GM21526 (cell line): Measurements from ENCODE around the gene FAR1.
"Not testable (repeated sequence)": the region's sequence is repeated elsewhere in the genome, so short reads cannot be mapped to it uniquely, and the experiment has no call there.

Source experiments
- ATAC-seq: cut with Tn5 transposase; IDR thresholded peaks from one replicate; pipeline ENCODE4 v1.9.1; 2021; ENCODE audit warnings: moderate library complexity; ENCODE audit not compliant: unreplicated experiment, low FRiP score

The FAR1 gene, protein sequence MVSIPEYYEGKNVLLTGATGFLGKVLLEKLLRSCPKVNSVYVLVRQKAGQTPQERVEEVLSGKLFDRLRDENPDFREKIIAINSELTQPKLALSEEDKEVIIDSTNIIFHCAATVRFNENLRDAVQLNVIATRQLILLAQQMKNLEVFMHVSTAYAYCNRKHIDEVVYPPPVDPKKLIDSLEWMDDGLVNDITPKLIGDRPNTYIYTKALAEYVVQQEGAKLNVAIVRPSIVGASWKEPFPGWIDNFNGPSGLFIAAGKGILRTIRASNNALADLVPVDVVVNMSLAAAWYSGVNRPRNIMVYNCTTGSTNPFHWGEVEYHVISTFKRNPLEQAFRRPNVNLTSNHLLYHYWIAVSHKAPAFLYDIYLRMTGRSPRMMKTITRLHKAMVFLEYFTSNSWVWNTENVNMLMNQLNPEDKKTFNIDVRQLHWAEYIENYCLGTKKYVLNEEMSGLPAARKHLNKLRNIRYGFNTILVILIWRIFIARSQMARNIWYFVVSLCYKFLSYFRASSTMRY

DNA sequence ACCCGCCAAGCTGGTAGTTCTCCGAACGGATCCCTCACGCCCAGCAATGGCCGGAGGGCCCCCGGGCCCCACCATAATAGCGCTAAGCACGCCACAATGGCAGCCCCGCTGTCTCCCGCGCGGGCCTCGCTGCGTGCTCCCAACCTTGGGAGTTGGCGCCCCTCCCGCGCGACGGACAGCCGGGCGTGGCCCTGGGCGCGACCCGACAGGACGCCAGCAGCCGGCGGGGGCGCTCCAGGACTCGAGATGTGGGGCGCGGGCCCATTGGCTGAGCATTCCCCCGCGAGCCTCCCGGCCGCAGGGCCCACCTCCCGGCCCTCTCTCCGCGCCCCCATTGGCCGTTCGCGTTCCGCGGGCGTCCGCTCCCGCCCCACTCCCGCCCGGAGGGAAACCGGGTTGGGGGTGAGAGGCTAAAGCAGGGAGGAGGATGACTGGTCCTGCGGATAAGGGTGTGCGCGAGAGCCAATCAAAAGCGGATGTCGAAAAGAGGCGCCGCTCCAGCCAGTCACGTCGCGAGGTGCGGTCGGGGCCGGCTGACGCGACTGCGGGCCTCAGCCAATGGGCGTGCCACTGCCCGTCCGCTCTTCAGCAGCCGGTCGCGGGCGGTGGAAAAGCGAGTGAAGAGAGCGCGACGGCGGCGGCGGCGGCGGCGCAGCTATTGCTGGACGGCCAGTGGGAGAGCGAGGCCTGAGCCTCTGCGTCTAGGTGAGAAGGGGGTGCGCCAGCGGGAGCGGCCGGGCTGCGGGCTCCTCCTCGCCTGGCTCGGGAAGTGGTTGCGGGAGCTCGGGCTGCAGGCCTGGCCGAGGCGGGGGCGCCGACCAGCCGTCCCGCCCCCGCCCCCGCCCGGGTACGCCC, at the start of gene FAR1:
TSS of gene FAR1 (plus strand) at position 567 of the 855 bp plus-strand sequence. CDS start 26,098 bp downstream, outside the sequence.
- ATAC-seq, result peak; percentile 91

DNA sequence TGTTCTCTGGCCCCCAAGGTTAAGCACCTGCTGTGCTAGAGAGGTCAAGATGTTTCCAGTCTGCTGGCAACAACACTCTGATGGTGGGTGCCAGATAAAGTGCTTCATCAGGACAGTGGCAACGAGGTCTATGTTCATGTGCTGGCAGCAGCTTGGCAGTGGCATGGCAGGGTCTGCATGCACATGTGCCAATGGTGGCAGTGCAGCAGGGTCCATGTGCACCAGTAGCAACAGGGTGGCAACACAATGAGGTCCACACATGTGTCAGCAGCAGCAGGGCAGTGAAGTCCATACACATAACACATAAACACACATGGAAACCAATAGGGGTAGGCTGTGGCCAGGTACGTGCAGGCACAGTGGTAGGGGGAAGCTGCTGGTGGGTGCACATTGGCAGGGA, 48.4 kb upstream of the FAR1 start:
- ATAC-seq, result no peak

DNA sequence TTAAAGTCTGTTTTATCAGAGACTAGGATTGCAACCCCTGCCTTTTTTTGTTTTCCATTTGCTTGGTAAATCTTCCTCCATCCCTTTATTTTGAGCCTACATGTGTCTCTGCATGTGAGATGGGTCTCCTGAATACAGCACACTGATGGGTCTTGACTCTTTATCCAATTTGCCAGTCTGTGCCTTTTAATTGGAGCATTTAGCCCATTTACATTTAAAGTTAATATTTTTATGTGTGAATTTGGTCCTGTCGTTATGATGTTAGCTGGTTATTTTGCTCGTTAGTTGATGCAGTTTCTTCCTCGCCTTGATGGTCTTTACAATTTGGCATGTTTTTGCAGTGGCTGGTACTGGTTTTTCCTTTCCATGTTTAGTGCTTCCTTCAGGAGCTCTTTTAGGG, 41.6 kb upstream of the FAR1 start:
- ATAC-seq, result not testable (repeated sequence)

DNA sequence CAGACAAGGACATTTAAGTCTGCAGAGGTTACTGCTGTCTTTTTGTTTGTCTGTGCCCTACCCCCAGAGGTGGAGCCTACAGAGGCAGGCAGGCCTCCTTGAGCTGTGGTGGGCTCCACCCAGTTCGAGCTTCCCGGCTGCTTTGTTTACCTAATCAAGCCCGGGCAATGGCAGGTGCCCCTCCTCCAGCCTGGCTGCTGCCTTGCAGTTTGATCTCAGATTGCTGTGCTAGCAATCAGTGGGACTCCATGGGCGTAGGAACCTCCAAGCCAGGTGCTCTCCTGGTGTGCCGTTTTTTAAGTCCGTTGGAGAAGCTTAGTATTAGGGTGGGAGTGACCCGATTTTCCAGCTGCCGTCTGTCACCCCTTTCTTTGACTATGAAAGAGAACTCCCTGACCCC, 39.8 kb upstream of the FAR1 start:
- not testable (repeated sequence) for ATAC-seq

DNA sequence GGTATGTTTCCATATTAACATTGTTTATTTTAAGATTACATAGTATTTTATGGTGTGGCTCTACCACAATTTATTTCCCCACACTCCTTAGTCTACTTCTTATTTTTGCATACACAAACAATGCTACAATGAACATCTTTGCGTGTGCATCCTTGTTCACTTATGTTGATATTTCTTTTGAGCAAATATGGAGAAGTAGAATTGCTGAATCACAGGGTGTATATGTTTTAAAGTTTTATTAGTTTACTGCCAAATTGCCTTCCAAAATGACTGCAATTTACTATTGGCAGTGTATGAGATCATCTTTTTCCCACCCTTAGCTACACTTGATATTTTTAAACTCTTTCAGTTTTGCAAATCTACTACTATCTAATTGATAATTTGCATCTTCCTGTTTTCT, 38.7 kb upstream of the FAR1 start:
- ATAC-seq, result no peak

DNA sequence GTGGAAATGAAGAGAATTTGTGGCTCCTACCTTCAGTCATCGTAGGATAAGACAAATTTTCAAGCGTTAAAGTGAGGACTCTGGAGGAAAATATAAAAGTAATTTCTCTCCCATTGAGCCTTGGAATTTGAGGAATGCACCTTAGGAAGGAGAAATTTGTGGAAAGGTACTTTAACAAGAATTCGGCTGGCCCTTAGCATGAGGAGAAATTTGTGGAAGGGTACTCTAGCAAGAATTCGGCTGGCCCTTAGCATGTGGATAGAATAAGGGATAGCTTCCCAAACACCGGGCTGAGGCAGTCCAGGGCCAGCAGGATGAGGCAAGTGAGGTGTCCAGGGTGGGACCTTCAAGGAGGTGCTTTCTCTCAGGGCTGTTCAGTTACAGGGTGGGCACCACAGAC, 33.2 kb upstream of the FAR1 start:
- ATAC-seq, result no peak

DNA sequence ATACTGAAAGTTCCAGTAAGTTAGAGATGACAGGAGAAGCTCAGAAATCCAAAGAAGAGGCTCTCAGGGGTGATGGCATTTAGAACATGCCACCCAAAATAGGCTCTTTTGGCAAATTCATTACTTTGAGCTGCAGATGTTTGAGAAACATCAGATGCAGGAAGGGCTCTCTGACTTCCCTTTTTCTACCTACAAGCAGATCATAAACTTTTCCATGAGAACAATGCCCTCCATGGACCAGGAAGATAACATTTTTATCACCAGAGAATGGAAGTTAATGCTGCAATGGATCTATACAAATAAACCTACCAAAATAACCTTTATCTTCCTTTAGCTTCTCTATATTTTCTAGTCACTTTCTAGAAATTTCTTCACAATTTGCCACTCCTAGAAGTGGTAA, 32.7 kb upstream of the FAR1 start:
- no peak for ATAC-seq

DNA sequence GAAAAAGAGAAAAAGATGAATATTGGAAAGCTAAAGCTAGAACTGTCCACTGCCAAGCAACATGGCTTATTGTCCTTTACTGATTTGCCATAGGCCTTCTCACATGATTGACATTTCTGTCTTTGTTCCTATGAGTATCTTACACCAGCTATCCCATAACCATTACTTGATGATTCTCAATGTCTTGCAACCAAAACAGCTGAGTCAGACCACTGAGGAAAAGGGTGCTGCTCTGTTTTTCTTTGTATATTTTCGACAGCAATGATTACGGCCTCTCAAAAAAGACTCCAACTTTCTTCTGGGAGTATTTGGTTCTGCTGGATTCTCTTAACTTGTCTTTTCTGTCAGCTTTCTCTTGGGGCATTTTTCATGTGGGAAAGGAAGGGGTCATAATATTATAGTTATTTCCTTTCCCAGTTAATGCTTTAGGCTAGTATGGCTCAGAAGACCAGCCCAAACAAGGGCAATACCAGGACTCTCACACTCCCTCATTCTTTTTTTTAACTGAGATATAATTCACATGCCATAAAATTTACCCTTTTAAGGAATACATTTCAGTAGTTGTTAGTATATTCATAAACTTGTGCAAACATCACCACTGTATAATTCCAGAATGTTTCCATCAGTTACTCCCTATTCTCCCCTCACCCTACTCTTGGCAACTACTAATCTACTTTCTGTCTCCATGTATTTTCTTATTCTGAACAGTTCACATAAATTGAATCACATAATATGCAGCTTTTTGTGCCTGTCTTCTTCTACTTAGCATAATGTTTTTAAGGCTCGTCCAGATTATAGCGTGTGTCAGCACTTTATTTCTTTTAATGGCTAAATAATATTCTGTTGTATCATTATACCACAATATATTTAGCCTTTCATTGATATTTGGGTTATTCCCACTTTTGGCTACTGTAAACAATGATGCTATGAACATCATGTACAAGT, 31.1 kb upstream of the FAR1 start:
- no peak for ATAC-seq

DNA sequence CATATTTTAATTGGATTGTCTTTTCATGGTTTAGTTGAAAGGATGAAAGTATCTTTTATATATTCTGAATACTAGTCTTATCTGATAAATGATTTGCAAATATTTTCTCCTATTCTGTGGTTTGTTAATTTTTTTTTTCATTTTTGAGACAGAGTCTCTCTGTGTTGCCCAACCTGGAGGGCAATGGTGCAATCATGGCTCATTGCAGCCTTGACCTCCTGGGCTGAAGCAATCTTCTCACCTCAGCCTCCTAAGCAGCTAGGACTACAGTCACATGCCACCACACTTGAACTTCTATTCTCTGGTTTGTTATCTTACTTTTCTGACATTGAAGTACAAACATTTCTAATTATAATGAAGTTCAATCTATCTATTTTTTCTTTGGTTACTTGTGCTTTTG, 30.0 kb upstream of the FAR1 start:
- no peak for ATAC-seq

DNA sequence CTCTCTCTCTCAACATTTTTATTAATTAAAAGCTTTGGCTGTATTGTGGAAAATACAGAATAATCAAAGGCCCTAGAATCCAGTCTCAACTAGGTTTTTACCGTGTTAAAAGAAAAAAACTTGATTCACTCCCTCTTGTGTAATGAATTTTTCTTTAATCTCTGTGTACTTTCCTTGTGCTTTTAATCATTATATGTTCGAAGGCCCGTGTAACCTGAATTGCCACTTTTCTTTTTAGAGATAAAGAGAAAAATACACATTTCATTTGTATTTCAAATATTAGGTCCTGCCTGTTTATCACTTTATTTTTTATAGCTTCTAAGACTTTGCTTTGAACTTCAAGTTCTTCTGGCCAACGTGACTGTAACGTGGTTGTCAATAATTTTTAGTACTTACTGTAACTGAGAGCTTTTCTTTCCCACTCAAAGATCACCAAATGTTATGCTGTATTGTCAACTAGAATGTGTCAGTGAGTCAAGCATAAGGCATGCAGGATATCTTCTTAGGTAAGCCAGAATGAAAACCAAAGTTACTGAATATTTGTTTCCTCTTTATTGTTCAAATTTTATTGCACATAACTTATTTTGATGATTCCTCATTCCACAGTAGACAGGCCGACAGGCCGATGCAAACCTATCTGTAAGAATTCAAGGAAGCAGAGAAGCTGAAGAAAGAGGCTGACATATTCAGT, 23.3 kb upstream of the FAR1 start:
- ATAC-seq, result no peak

DNA sequence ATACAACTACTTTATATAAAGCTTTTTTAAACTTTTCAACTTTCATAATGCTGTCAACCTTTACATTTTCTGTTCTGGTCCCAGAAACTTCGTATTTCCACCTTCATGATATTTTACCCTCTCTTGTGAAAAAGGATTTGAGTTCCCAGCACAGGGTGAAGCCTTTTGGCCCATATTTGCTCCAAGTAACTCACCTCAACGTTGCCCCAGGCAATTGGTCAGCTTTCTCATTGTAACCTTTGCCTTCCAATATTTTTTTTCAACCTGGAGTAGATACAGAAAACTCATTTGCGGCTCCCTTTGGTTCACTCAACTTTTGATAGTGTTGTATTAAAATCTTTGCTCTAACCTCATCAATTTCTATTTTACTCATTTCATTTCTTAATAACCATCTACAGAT, 21.1 kb upstream of the FAR1 start:
- ATAC-seq, result no peak

DNA sequence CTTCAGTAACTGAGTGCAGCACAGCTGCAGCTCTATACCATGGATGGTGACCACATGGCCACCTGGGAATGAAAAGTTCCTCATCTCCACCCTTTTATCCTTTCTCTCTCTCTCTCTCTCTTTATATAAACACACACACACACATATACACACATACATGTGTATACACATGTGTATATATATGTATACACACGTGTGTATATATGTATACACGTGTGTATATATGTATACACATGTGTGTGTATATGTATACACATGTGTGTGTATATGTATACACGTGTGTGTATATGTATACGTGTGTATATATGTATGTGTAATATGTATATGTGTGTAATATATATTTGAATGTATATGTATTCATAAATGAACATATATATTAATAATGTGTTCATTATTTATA, 18.8 kb upstream of the FAR1 start:
- no peak for ATAC-seq

DNA sequence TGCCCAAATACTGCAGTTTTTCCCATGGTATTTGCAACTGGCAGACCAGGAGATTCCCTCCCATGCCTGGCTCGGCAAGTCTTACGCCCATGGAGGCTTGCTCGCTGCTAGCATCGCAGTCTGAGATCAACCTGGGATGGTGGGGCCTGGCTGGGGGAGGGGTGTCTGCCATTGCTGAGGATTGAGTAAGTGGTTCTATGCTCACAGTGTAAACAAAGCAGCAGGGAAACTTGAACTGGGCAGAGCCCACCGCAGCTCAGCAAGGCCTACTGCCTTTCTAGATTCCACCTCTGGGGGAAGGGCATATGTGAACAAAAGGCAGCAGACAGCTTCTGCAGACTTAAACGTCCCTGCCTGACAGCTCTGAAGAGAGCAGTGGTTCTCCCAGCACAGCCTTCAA, 17.0 kb upstream of the FAR1 start:
- ATAC-seq, result not testable (repeated sequence)

DNA sequence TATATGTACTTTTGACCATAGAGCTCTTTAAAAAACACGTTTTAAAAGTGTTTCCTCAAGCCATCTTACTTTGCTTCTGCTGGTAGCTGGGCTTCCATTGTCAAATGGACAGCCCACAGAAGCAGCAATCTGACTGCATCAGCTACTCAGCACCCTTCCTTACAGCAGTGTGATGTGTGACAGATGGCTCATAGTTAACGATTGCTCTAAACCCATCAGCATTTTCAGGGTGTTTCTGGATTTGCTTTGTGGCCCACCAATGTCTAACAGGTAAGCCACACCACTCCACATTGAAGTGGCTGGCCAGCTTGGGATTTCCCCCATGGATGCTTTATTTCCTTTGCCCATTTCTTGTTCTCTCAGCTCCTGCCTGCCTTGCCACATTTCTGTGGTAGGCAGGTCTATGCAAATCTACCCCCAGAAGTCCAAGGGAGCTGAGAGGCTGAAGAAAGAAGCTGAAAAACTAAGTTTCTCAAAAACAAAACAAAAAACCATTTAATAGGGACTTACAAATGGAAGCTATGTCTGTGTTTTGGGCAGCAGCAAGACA, 7.3 kb upstream of the FAR1 start:
- no peak for ATAC-seq

DNA sequence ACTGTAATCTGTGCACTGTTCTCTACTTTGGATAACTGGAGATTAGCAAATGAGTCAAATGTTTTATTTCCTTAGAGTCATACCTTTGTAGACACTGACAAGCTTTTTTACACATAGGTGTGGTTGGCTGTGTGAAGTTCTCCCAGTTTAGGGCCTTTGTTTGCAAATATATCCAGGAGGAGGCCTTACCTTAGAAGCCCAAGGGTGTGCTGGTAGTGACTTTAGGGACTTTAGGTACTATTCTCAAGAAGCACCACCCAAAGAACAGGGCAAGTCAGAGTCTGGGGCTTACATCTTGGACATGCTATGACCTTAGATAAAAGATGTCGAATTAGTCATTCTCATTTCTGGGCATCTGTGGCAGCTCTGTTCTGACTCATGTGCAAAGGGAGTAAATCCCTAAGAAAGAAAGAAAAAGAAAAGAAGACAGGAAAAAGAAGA, 4.8 kb upstream of the FAR1 start:
- no peak for ATAC-seq

DNA sequence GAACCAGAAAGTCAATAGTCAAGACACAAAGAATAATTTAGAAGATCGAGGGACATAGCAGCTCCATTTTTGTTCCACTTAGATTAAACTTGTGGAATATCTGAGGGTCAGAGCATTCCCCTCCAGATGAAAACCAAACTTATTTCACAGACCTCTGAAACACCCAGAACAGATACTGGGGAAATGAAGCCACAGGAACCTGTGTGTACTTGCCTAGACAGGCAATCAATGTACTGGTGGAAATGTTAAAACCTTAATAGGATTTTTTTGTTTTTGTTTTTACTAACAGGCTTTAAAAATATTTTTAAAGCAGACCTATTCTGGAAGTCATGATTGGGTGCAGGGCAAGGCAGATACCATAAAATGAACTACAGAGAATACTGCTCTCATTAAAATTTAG, 4.1 kb upstream of the FAR1 start:
- ATAC-seq, result no peak

DNA sequence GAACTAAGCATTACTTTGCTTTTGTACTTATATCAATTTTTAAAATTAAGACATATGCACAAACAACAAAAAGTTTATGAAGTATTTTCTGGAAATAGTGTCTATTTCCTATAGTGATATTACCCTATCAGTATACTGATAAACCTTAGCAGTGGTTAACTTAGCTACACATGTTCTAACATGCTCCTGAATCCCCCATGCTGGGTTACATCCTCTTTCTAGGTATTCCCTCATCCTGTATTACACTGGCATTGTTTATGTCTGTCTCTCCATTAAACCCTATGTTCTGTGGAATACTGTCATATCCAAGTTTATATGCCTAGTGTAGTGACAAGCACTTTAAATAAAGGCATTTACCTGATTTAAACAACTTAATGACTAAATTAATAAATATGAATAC, 1.8 kb upstream of the FAR1 start:
- ATAC-seq, result no peak

DNA sequence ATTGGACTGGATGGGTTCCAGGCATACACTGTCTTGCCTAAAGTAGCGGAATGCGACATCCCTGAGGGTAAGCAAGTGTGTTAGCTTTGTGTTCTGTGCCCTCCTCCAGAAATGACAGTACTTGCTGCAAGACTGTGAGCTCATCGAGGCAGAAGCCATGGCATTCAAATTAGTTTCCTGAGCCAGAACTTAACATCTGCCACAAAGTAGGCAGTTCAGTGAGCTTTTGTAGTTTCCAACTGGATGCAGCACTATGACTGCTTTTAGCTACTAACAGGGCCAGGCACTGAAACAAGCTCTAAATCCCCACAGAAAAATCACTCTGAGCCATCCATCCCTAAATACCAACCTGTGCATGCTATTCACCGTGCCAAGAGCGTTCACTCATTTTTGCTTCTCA, 1.2 kb upstream of the FAR1 start:
- ATAC-seq, result no peak

DNA sequence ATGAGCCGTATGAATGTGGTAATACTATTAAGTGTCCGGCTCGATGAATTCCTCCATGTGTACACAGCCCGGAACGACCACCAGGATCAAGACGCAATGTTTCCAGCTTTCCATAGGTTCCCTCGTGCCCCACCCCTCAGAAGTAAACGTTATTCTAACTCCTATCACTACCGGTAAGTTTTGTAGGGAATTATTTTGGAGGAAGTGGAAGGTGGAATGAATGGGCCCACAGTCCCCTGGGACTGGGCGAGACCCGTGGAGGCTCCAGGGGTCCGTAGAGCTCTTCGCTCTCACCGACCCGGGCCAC, 720 bp upstream of the FAR1 start:
- ATAC-seq, result no peak
